K562 (cell line): Measurements from ENCODE around the gene CACNA2D2. TPM values are rescaled to one million over a fixed set of nuclear protein-coding genes. Genes with fewer than 3 reads are reported as not detected.

Experiments
- CREBBP ChIP-seq: IDR thresholded peaks from one replicate; pipeline ENCODE4 v1.6.1; 2012; ENCODE audit warnings: low read depth, mild to moderate bottlenecking, control low read depth, inconsistent platforms, low read length
- ETV1 ChIP-seq: fragments of 450-650 bp; conservative IDR thresholded peaks from 2 replicates; pipeline ENCODE4 v1.6.1; 2016; ENCODE audit warnings: missing genetic modification characterization, control low read depth, low read depth, missing compliant biosample characterization
- HNRNPL ChIP-seq: fragments of 200-400 bp; formaldehyde crosslinking; IDR thresholded peaks from 2 replicates; pipeline ENCODE4 v1.6.1; 2017; ENCODE audit warnings: low read depth, mild to moderate bottlenecking, low read length
- HNRNPUL1 ChIP-seq: fragments of 200-400 bp; formaldehyde crosslinking; IDR thresholded peaks from 2 replicates; pipeline ENCODE4 v1.6.1; 2017; ENCODE audit warnings: low read length
- KLF10 ChIP-seq: fragments of 250-450 bp; sonication (Bioruptor Pico); IDR thresholded peaks from 2 replicates; pipeline ENCODE4 v1.6.1; 2021; ENCODE audit warnings: matching md5 sums
- KLF16 ChIP-seq: IDR thresholded peaks from 2 replicates; pipeline ENCODE4 v1.6.1; 2016; ENCODE audit warnings: antibody characterized with exemption
- MAZ ChIP-seq, 2 experiments: fragments of 450-650 bp in 1 of 2; sonication (generic) in 1 of 2; formaldehyde crosslinking; IDR thresholded peaks in 1 of 2; conservative IDR thresholded peaks in 1 of 2; 2 replicates each; pipeline versions ENCODE4 v1.4.0 to v1.5.0; 2020; ENCODE audit warnings: mild to moderate bottlenecking in 1 of 2, missing genetic modification reagents in 1 of 2
- RBFOX2 ChIP-seq: fragments of 200-400 bp; formaldehyde crosslinking; IDR thresholded peaks from 2 replicates; pipeline ENCODE4 v1.6.1; 2017; ENCODE audit warnings: low read depth, mild to moderate bottlenecking, low read length, moderate library complexity
- STAT5A ChIP-seq: IDR thresholded peaks from 2 replicates; pipeline ENCODE4 v1.6.1; 2012; ENCODE audit warnings: low read length, inconsistent platforms, borderline replicate concordance
- ZFP30 ChIP-seq: fragments of 250-450 bp; sonication (Bioruptor Pico); IDR thresholded peaks from 2 replicates; pipeline ENCODE4 v1.8.0; 2022; ENCODE audit warnings: moderate library complexity, mild to moderate bottlenecking, inconsistent platforms, borderline replicate concordance
- polyA plus RNA-seq, 8 experiments: library from polyadenylated mRNA; depleted of rRNA in 4 of 8; stranded (reverse) in 5 of 8; unstranded in 3 of 8; fragments of >200 nt; fragmentation: Nextera tagmentation in 2 of 8; fragmentation: Illumina TruSeq in 1 of 8; extraction: Ambion mirVana in 2 of 8; extraction: Trizol in 1 of 8; gene quantifications; 2 replicates each; pipeline versions ENCODE4 v1.2.1 to v1.2.3, GENCODE V29; 2011 to 2014; ENCODE audit warnings: inconsistent platforms in 1 of 8, missing spikeins in 1 of 8
- total RNA-seq, 7 experiments: library from RNA; depleted of rRNA in 6 of 7; stranded (reverse); fragments of >200 nt in 6 of 7; fragmentation: Illumina TruSeq in 2 of 7; extraction: Trizol in 2 of 7; gene quantifications; 2 replicates each; pipeline versions ENCODE4 v1.2.1 to v1.2.3, GENCODE V29; 2011 to 2021; ENCODE audit warnings: low replicate concordance in 1 of 7
- TF ChIP-seq, protein P1 (sequence below), 2 experiments: fragments of 450-650 bp; formaldehyde crosslinking in 1 of 2; IDR thresholded peaks; 2 replicates each; pipeline versions ENCODE4 v1.4.0 to v1.6.1; 2014 to 2020; ENCODE audit warnings: mild to moderate bottlenecking in 2 of 2, borderline replicate concordance in 1 of 2, low read depth in 1 of 2
- TF ChIP-seq, protein P2 (sequence below): fragments of 450-650 bp; IDR thresholded peaks from 2 replicates; pipeline ENCODE4 v1.6.1; 2016
- TF ChIP-seq, protein P3 (sequence below): fragments of 250-450 bp; sonication (Bioruptor Pico); IDR thresholded peaks from 2 replicates; pipeline ENCODE4 v1.4.0; 2020; ENCODE audit warnings: mild to moderate bottlenecking, moderate library complexity
- TF ChIP-seq, protein P4 (sequence below), 3 experiments: IDR thresholded peaks in 2 of 3; conservative IDR thresholded peaks in 1 of 3; 2 replicates each; pipeline ENCODE4 v1.5.1; 2011 to 2012; ENCODE audit warnings: low read length in 3 of 3, mild to moderate bottlenecking in 3 of 3, control low read depth in 2 of 3, improper control_type of control experiment in 1 of 3, inconsistent platforms in 1 of 3, low read depth in 1 of 3, mixed read lengths in 1 of 3, moderate library complexity in 1 of 3; ENCODE audit not compliant: insufficient read depth in 2 of 3

Gene CACNA2D2
- total and polyA plus RNA-seq, 9 of the 15 experiments (the other 6 are each of a cell fraction or from before 2014, with no cell fraction given): 0.11 to 0.58 (median 0.36) TPM; not detected in 2

DNA sequence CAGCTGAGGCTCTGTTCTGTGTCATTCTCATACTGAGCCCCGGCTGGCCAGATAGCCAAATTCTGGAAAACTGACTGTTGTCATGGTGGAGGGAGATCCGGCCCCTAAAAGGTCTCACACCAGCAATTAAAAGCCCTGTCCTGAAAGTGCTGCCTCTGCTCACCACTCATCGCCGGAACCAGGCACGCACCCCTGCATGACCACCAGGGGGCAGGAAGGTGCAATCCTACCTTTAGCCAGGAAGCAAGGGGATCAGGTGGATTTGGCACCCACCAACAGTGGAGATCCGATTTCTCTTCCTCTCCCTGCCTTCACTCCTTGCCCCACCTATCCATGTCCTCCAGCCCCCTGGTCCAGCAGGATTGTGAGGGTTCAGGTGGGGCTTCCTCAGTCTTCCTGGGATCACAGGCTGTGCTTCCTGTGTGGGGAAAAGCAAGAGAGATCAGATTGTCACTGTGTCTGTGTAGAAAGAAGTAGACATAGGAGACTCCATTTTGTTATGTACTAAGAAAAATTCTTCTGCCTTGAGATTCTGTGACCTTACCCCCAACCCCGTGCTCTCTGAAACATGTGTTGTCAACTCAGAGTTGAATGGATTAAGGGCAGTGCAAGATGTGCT, 16.1 kb upstream of the CACNA2D2 start (continued):
- TF ChIP-seq HNRNPL (no peak), CREBBP (no peak), HNRNPUL1 (no peak), STAT5A (no peak), MAZ (CRISPR knock-in tag; conservative IDR thresholded peaks at IDR 0.05 in 1 of 2, IDR thresholded peaks at IDR 0.05 in 1 of 2) (no peak), ETV1 (tag) (peak; percentile 73), KLF16 (no peak), RBFOX2 (no peak), KLF10 (no peak), ZFP30 (CRISPR knock-in tag) (no peak)
- TF ChIP-seq, protein P1, sequence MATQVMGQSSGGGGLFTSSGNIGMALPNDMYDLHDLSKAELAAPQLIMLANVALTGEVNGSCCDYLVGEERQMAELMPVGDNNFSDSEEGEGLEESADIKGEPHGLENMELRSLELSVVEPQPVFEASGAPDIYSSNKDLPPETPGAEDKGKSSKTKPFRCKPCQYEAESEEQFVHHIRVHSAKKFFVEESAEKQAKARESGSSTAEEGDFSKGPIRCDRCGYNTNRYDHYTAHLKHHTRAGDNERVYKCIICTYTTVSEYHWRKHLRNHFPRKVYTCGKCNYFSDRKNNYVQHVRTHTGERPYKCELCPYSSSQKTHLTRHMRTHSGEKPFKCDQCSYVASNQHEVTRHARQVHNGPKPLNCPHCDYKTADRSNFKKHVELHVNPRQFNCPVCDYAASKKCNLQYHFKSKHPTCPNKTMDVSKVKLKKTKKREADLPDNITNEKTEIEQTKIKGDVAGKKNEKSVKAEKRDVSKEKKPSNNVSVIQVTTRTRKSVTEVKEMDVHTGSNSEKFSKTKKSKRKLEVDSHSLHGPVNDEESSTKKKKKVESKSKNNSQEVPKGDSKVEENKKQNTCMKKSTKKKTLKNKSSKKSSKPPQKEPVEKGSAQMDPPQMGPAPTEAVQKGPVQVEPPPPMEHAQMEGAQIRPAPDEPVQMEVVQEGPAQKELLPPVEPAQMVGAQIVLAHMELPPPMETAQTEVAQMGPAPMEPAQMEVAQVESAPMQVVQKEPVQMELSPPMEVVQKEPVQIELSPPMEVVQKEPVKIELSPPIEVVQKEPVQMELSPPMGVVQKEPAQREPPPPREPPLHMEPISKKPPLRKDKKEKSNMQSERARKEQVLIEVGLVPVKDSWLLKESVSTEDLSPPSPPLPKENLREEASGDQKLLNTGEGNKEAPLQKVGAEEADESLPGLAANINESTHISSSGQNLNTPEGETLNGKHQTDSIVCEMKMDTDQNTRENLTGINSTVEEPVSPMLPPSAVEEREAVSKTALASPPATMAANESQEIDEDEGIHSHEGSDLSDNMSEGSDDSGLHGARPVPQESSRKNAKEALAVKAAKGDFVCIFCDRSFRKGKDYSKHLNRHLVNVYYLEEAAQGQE (IDR thresholded peaks at IDR 0.05; ENCODE audit: borderline replicate concordance): peak; percentile 85
- TF ChIP-seq, protein P1 (CRISPR knock-in tag; IDR thresholded peaks at IDR 0.05; ENCODE audit: low read depth): no peak
- TF ChIP-seq, protein P2, sequence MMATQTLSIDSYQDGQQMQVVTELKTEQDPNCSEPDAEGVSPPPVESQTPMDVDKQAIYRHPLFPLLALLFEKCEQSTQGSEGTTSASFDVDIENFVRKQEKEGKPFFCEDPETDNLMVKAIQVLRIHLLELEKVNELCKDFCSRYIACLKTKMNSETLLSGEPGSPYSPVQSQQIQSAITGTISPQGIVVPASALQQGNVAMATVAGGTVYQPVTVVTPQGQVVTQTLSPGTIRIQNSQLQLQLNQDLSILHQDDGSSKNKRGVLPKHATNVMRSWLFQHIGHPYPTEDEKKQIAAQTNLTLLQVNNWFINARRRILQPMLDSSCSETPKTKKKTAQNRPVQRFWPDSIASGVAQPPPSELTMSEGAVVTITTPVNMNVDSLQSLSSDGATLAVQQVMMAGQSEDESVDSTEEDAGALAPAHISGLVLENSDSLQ: no peak
- TF ChIP-seq, protein P3, sequence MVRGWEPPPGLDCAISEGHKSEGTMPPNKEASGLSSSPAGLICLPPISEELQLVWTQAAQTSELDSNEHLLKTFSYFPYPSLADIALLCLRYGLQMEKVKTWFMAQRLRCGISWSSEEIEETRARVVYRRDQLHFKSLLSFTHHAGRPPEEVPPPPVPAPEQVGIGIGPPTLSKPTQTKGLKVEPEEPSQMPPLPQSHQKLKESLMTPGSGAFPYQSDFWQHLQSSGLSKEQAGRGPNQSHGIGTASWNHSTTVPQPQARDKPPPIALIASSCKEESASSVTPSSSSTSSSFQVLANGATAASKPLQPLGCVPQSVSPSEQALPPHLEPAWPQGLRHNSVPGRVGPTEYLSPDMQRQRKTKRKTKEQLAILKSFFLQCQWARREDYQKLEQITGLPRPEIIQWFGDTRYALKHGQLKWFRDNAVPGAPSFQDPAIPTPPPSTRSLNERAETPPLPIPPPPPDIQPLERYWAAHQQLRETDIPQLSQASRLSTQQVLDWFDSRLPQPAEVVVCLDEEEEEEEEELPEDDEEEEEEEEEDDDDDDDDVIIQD (CRISPR knock-in tag): no peak
- TF ChIP-seq, protein P4, sequence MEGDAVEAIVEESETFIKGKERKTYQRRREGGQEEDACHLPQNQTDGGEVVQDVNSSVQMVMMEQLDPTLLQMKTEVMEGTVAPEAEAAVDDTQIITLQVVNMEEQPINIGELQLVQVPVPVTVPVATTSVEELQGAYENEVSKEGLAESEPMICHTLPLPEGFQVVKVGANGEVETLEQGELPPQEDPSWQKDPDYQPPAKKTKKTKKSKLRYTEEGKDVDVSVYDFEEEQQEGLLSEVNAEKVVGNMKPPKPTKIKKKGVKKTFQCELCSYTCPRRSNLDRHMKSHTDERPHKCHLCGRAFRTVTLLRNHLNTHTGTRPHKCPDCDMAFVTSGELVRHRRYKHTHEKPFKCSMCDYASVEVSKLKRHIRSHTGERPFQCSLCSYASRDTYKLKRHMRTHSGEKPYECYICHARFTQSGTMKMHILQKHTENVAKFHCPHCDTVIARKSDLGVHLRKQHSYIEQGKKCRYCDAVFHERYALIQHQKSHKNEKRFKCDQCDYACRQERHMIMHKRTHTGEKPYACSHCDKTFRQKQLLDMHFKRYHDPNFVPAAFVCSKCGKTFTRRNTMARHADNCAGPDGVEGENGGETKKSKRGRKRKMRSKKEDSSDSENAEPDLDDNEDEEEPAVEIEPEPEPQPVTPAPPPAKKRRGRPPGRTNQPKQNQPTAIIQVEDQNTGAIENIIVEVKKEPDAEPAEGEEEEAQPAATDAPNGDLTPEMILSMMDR (IDR thresholded peaks at IDR 0.05 in 2 of 3, conservative IDR thresholded peaks at IDR 0.05 in 1 of 3; ENCODE audit: insufficient read depth in 2 of 3, low read depth in 1 of 3, low read length in 3 of 3): peak; percentile 86 to 90 (median 87)
